IMR-90 (cell line): Measurements from ENCODE around the gene OBP2A. TPM values are rescaled to one million over a fixed set of nuclear protein-coding genes. Genes with fewer than 3 reads are reported as not detected.

Experiments used
- ATAC-seq: fragments of 200-7000 bp; cut with Tn5 transposase; 2 replicates; pipeline ENCODE4 v1.9.1; 2020; ENCODE audit warnings: low read depth, mild to moderate bottlenecking, moderate library complexity
- BruUV-seq: library from RNA; stranded (reverse); fragments of 400-500 nt; replicated peaks from 2 replicates; lab custom pipeline; 2021; lab: Mats Ljungman, UMichigan
- CTCF ChIA-PET: fragments of 300-600 bp; formaldehyde crosslinking; extraction: SDS; loops from one replicate; lab custom pipeline; 2021; ENCODE audit warnings: antibody characterized with exemption; lab: Yijun Ruan, JAX
- POLR2A ChIA-PET: fragments of 300-600 bp; sonication (Branson Sonifier 250); formaldehyde crosslinking; loops from one replicate; lab custom pipeline; 2022; ENCODE audit warnings: antibody characterized with exemption; ENCODE audit not compliant: unreplicated experiment; lab: Charles Lee
- DNase-seq: peaks from one replicate; pipeline ENCODE4 v3.0.0; 2013
- H2AFZ ChIP-seq: replicated peaks from 2 replicates; pipeline ENCODE3; 2013; ENCODE audit warnings: low read length, mild to moderate bottlenecking; ENCODE audit not compliant: poor library complexity
- H2AK5ac ChIP-seq: 2 replicates; pipeline ENCODE4 v1.6.1; 2013; ENCODE audit warnings: low read depth, low read length, inconsistent platforms
- H2AK9ac ChIP-seq: replicated peaks from 2 replicates; pipeline ENCODE3; 2013; ENCODE audit warnings: mild to moderate bottlenecking, low read depth, low read length, moderate library complexity; ENCODE audit not compliant: poor library complexity
- H2BK120ac ChIP-seq: 2 replicates; pipeline ENCODE4 v1.6.1; 2013; ENCODE audit warnings: low read depth, low read length, inconsistent platforms
- H2BK15ac ChIP-seq: 3 replicates; pipeline ENCODE4 v1.6.1; 2013; ENCODE audit warnings: low read depth, low read length, inconsistent platforms
- H2BK20ac ChIP-seq: 2 replicates; pipeline ENCODE4 v1.6.1; 2013; ENCODE audit warnings: low read depth, mild to moderate bottlenecking, inconsistent platforms, low read length, moderate library complexity
- H2BK5ac ChIP-seq: 2 replicates; pipeline ENCODE4 v1.6.1; 2013; ENCODE audit warnings: mild to moderate bottlenecking, low read depth, low read length, inconsistent platforms; ENCODE audit not compliant: poor library complexity, severe bottlenecking
- H3K14ac ChIP-seq: replicated peaks from 2 replicates; pipeline ENCODE4 v1.6.1; 2013; ENCODE audit warnings: low read depth, low read length, inconsistent platforms
- H3K18ac ChIP-seq: 2 replicates; pipeline ENCODE4 v1.6.1; 2013; ENCODE audit warnings: low read depth, low read length, control low read depth
- H3K23ac ChIP-seq: 2 replicates; pipeline ENCODE4 v1.6.1; 2013; ENCODE audit warnings: low read depth, low read length, inconsistent platforms
- H3K27ac ChIP-seq: 2 replicates; pipeline ENCODE4 v1.5.1; 2013; ENCODE audit warnings: mild to moderate bottlenecking, control low read depth, low read length; ENCODE audit not compliant: insufficient read depth
- H3K27me3 ChIP-seq: 2 replicates; pipeline ENCODE4 v1.6.1; 2013; ENCODE audit warnings: low read length; ENCODE audit not compliant: control insufficient read depth, insufficient read depth
- H3K36me3 ChIP-seq: 2 replicates; pipeline ENCODE4 v1.6.1; 2013; ENCODE audit warnings: low read length, mixed read lengths; ENCODE audit not compliant: control insufficient read depth, insufficient read depth
- H3K4ac ChIP-seq: 2 replicates; pipeline ENCODE4 v1.6.1; 2013; ENCODE audit warnings: low read depth, low read length, inconsistent platforms
- H3K4me1 ChIP-seq: 2 replicates; pipeline ENCODE4 v1.6.1; 2013; ENCODE audit warnings: low read length, mixed read lengths; ENCODE audit not compliant: control insufficient read depth, insufficient read depth
- H3K4me2 ChIP-seq: 2 replicates; pipeline ENCODE4 v1.6.1; 2013; ENCODE audit warnings: low read depth, mild to moderate bottlenecking, control low read depth, low read length, moderate library complexity
- H3K4me3 ChIP-seq: 2 replicates; pipeline ENCODE4 v1.5.1; 2013; ENCODE audit warnings: low read depth, mild to moderate bottlenecking, control low read depth, low read length, moderate library complexity; ENCODE audit not compliant: insufficient read depth
- H3K56ac ChIP-seq: 2 replicates; pipeline ENCODE4 v1.6.1; 2013; ENCODE audit warnings: low read length, inconsistent platforms; ENCODE audit not compliant: insufficient read depth; ENCODE audit errors: extremely low read depth
- H3K79me1 ChIP-seq, 2 experiments: 2 replicates each; pipeline ENCODE4 v1.6.1; 2013; ENCODE audit warnings: low read length in 2 of 2, inconsistent platforms in 1 of 2, low read depth in 1 of 2
- H3K9ac ChIP-seq: 2 replicates; pipeline ENCODE4 v1.6.1; 2013; ENCODE audit warnings: low read depth, low read length, control low read depth
- H3K9me1 ChIP-seq: 2 replicates; pipeline ENCODE4 v1.6.1; 2013; ENCODE audit warnings: low read length, inconsistent platforms; ENCODE audit not compliant: insufficient read depth
- H3K9me3 ChIP-seq: 2 replicates; pipeline ENCODE4 v1.6.1; 2013; ENCODE audit warnings: low read length; ENCODE audit not compliant: control insufficient read depth, insufficient read depth
- H4K20me1 ChIP-seq: 2 replicates; pipeline ENCODE4 v1.6.1; 2013; ENCODE audit warnings: low read length, inconsistent platforms; ENCODE audit not compliant: insufficient read depth
- H4K5ac ChIP-seq: 2 replicates; pipeline ENCODE4 v1.6.1; 2013; ENCODE audit warnings: mild to moderate bottlenecking, low read depth, low read length, control low read depth
- H4K8ac ChIP-seq, 2 experiments: 2 replicates each; pipeline ENCODE4 v1.6.1; 2013; ENCODE audit warnings: low read depth in 2 of 2, low read length in 2 of 2, control low read depth in 1 of 2, inconsistent platforms in 1 of 2
- H4K91ac ChIP-seq: 2 replicates; pipeline ENCODE4 v1.6.1; 2013; ENCODE audit warnings: low read depth, low read length, inconsistent platforms; ENCODE audit not compliant: insufficient read depth
- RCOR1 ChIP-seq: IDR thresholded peaks from 2 replicates; pipeline ENCODE4 v1.6.1; 2012; ENCODE audit warnings: mild to moderate bottlenecking, low read length, improper control_type of control experiment; ENCODE audit not compliant: insufficient replicate concordance
- WGBS, 2 experiments: methylation state at CpG; one replicate each; pipeline versions ENCODE4 v1.1.5 to v1.1.7; 2013; ENCODE audit warnings: missing lambda C conversion rate in 2 of 2; ENCODE audit not compliant: insufficient read length in 1 of 2; ENCODE audit errors: extremely low coverage in 2 of 2; 5-methylcytosine and 5-hydroxymethylcytosine counted together
- dilution Hi-C: fragments of 300-500 bp; cut with HindIII; formaldehyde crosslinking; loops from one replicate; pipeline ENCODE4 v1.14.3; 2018; ENCODE audit warnings: low sequenced_read_pairs; ENCODE audit not compliant: unreplicated experiment
- in situ Hi-C: fragments of 300-500 bp; cut with MboI; formaldehyde crosslinking; loops from 3 replicates; pipeline ENCODE4 v1.14.3; 2019; ENCODE audit warnings: low sequenced_read_pairs, inconsistent platforms, mixed read lengths
- intact Hi-C: fragments of 100-400 bp; cut with micrococcal nuclease; formaldehyde crosslinking; loops from 2 replicates; pipeline ENCODE4 v1.10.0; 2022
- polyA plus RNA-seq, 3 experiments: library from polyadenylated mRNA; depleted of rRNA; stranded (reverse); fragments of >200 nt; gene quantifications; 2 replicates each; pipeline ENCODE4 v1.2.3, GENCODE V29; 2012; ENCODE audit warnings: low replicate concordance in 1 of 3
- total RNA-seq: library from RNA; depleted of rRNA; stranded (reverse); fragments of >200 nt; gene quantifications from 2 replicates; pipeline ENCODE4 v1.2.3, GENCODE V29; 2012

OBP2A gene
- total and polyA plus RNA-seq, 2 of the 4 experiments (the other 2 are of a cell fraction): not detected

- no peak overlapping the region for H3K4ac ChIP-seq
- H4K20me1 ChIP-seq: no peaks in the 10 kb centered on the region
- H3K23ac ChIP-seq: no peak overlapping the region
- no peak overlapping the region for H2BK5ac ChIP-seq
- no peaks in the 10 kb centered on the region for H3K4me1 ChIP-seq
- intact Hi-C loops: no loop called here
- H2AK9ac ChIP-seq: no peak overlapping the region
- H4K5ac ChIP-seq: no peak overlapping the region
- WGBS, 2 experiments: 51% methylated on average over 4 of the region's 20 CpGs; no CpG with 5 or more reads in 1 of the 2 experiments
- ATAC-seq (no peak), DNase-seq (no peak)
- H4K8ac ChIP-seq: no peak overlapping the region
- no peak overlapping the region for H3K27ac ChIP-seq
- no TSS peak for BruUV-seq
- no peak overlapping the region for H2AFZ ChIP-seq
- H3K36me3 ChIP-seq: no peaks in the 10 kb centered on the region
- no peak overlapping the region for H3K4me2 ChIP-seq
- H3K14ac ChIP-seq: no peak overlapping the region
- H3K9ac ChIP-seq: no peak overlapping the region
- H3K9me3 ChIP-seq: no peaks in the 10 kb centered on the region
- H4K91ac ChIP-seq: no peak overlapping the region
- in situ Hi-C loops: no loop called here
- H3K79me1 ChIP-seq: no peaks in the 10 kb centered on the region
- POLR2A ChIA-PET: no interaction called here
- H3K9me1 ChIP-seq: no peaks in the 10 kb centered on the region
- no peak overlapping the region for H3K18ac ChIP-seq
- H2AK5ac ChIP-seq: no peak overlapping the region
- dilution Hi-C loops: no loop called here
- TF ChIP-seq RCOR1: no peak
- H3K56ac ChIP-seq: no peak overlapping the region
- H2BK20ac ChIP-seq: no peak overlapping the region
- CTCF ChIA-PET: no interaction called here
- no peaks in the 10 kb centered on the region; the same call in 1 of the 2 replicates for H3K27me3 ChIP-seq
- H2BK15ac ChIP-seq: no peak overlapping the region
- H3K4me3 ChIP-seq: no peak overlapping the region
- no peak overlapping the region for H2BK120ac ChIP-seq
Observed at GRCh38 chr9:135588886-135589595, 43.1 kb downstream of the OBP2A start.
